IPS-NIHi7 (cell line): ENCODE results near the gene UCP2.

Source experiments
- DNase-seq: peaks from one replicate; pipeline ENCODE4 v3.0.0; 2012; ENCODE audit warnings: mixed read lengths; ENCODE audit errors: extremely low spot score

Gene UCP2, protein sequence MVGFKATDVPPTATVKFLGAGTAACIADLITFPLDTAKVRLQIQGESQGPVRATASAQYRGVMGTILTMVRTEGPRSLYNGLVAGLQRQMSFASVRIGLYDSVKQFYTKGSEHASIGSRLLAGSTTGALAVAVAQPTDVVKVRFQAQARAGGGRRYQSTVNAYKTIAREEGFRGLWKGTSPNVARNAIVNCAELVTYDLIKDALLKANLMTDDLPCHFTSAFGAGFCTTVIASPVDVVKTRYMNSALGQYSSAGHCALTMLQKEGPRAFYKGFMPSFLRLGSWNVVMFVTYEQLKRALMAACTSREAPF

DNA sequence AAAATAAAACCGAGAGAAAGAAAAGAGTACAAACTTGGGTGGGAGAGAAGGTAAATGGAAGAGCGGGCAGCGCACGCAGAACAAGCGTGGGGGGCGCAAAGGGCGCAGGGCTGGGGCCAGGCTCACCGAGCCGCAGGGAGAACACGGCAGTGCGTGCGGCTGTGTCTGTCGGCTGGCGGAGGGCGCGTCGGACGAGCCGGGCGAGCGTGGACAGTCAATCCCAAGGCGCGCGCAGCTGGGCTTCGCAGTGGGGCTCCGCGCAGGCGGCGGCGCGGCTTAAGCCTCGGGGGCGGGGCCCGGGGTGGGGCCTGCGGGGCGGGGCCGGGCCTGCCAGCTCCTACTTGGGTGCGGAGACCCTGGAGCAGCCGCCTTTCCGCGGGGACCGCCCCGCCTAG lies at the start of gene UCP2:
Gene UCP2 (minus strand): TSS at position 249 of the 395 bp plus-strand sequence. CDS start 4,465 bp downstream, outside the sequence.
- peak; percentile 88 for DNase-seq

DNA sequence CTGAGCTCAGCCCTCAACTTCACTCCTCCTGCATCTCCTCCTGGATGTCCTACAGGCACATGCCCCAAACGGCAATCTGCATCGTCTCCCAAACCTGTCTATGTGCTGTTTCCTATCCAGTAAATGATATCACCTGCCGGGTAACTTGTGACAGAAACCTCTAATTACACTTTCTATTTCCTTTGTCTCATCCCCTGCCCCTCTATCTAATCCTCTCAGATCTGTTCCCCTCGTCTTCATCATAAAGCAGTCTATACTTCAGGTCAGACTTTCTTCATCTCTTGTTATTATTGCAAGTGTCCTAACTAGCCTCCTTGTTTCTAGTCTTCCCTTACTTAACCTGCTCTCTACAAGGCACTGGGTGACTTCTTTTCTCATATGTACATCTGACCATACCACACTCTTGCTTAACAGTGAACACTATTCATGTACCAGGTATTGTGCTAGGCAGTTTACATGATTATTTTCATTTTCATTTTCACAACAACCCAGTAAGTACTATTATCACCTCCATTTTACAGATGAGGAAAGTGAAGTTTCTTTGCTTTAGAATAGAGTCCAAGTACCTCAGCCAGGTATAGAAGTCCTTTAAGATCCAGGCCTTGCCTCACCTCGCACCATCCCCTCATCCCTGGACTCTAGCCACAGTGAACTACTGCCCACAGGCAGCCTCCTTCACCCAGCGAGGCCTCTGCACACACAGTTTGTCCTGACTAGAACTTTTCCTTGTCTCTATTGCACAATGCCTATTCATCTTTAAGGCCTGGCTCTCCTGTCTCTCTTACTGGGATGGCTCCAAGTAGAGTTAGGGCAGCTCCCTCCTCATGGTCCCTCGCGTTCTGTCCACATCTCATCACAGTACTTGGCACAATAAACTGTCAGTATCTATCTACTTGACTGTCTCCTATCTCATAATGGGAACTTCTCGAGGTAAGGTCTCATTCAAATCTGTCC lies 48.4 kb upstream of the UCP2 start:
- no peak for DNase-seq

DNA sequence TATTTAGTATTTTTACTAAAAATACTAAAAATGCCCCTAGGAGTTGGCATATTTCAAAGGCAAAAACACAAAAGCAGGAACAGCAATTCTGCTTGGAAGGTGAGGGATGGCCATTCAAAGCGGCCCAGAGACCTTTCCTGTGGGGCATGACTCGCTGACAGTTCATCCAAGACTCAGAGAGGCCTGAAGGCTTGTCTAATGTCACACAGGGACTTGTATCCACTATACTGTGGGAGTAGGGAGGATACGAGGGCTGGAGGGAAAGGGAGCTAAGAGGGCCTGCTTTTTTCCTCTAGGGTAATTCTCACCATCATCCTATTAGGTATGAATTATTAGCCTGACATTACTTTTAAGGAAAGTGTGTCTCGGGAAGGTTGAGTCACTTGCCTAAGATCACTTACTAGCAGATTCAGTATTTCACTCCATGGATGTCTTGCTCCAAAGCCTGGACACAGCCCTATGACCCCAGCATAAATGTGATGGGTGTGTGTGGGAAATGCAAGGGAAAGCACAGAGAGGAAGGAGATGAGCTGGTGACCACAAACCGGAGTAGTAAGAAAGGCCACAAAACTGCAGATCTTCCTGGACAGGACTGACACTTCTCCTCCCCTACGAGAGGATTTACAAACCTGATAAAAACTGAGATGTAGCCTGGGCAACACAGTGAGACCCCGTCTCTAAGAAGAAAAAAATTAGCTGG lies 43.0 kb upstream of the UCP2 start:
- DNase-seq, result no peak

DNA sequence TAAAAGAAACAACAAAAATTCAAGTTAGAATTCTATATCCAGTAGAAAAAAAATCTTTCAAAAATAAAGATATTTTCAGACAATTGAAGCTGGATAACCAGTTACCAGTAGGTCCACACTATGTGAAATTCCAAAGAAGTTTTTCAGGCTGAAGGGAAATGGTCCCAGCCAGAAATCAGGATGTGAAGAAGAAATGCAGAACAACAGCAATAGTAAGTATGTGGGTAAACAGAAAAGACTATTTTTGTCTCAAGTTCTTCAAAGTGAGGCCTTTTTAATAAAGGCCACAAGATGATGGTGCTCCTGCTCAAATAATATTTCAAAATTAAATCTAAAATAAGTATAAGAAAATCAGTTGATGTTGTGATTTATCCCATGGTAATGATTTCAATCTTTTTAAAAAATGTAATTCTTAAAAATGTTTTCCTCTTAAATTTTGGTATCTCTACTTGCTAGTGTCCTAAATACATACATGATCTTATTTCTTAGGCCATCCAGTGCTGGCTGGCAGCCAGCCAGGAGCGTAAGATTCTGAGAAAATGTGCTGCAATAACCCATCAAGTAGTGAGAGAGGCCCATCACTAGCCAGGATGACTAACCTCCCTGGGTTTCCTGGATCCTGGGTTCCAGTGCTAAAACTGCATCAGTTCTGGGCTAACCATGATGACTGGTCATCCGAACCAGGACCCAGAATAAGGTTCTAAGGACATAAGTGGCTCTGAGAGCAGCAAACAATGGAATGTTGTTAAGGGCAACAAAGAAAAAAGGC lies 41.8 kb upstream of the UCP2 start:
- DNase-seq, result no peak

DNA sequence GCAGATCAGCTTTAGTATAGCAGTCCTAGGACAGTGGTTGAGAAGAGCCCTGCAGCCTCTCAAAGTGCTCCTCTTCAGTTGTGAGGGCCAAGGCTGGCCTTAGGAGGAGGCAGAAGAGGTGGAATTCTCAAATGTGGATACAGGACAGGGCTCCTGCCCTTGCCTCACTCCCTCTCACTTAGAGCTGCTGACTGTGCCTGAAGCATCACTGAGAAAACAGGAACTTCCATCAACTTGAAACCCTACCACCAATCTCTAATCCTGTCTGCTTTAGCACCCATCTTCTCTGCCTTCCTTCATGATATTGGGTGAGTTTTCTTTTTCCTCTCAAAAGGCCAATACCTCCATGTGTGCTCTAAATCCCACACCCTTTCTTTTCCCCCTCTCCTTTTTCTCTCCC lies 40.6 kb upstream of the UCP2 start:
- DNase-seq, result no peak

DNA sequence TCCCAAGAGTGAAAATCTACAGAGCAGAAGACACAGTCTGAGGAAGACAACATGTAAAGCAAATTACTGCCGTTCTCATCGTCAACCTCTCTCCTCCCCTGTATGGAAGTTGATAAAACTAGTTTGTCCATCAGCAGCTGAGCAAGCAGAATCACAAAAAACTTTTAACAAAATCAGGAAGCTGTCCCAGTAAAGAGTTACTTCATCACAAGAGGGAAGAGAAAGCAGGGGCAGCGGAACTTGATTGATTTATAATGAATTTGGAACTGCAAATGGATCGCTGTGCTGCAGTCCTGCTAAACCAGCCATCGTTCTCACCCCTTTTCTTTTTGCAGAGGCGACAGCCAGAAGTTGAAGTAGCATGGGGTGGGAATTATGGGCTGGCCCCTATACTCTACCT lies 39.9 kb upstream of the UCP2 start:
- no peak for DNase-seq

DNA sequence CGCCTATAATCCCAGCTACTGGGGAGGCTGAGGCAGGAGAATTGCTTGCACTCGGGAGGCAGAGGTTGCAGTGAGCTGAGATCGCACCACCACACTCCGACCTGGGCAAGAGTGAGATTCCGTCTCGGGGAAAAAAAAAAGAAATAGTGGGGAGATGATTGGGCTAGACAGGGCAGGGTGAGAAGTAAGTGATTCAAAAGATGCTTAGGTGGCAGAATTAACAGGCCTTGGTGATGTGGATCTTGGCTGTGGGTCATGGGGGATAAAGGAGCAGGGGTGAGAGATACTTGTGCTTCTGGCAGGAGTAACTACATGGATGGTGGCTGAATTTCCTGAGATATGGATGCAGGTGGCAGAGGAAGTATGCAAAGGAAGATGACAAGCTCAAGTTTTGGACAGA lies 39.4 kb upstream of the UCP2 start:
- DNase-seq, result no peak

DNA sequence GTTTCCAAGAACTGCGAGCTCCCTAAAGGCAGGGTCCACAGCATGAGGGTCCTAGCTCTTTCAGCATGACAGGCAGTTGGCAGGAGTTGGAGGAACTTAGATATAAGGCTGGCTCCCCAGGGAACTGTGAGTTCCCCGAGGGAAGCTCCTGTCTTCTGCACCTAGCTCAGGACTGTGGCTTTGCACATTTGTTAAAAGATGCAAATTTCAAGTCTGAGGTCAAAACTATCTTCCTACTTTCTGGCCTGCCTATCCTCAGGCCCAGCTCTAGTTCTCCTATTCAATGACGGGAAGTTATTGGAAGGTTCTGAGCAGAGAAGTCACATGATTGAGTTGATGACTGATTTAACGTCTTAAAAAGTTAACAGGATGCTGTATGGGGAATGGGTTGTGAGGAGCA lies 37.9 kb upstream of the UCP2 start:
- DNase-seq, result no peak

DNA sequence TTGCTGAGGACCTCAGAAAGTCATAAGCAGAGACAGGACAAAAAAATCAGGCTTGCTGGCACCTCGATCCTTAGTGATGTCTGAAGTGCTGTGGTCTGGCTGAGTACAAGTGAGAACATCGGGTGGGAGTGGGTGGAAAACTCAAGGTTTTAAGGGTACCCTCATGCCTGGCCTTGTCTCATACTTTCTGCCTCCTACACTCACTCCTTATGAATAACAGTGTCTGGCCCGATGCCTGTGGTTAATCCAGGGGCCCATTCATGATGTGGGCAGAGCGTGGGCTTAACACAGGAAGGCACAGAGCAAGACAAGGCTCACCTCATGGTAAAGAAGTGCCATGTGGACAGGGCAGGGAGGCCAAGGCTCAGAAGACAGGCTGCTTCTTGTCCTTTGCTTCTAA lies 37.2 kb upstream of the UCP2 start:
- DNase-seq, result no peak

DNA sequence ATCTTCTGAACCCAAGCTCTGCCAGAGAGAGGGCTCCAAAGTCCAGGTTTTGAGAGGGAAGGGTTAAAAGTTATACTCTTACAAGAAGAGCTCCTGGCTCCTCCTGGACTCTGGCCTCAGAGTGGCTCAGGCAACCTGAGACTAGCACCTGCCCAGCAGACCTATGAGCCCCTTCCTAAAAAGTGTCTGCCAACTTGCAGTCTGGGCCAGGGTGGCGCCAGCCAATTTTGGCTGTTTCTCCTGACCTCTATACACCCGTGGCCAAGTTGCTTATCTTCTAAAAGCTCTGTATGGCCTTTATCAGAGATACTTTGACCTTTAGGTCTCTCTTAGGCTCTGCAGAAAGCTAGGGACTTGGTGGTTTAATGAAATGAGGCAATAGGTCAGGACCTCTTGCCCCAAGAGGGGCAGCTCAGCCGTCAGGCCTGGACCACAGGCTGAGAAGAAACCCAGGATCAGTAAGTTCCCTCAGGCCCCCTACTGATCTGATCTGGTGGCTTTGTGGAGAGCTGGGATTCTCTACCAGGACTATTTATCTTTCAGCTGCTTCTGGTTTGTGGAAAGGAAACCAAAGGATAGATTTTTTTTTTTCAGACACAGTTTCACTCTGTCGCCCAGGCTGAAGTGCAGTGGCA lies 36.6 kb upstream of the UCP2 start:
- no peak for DNase-seq

DNA sequence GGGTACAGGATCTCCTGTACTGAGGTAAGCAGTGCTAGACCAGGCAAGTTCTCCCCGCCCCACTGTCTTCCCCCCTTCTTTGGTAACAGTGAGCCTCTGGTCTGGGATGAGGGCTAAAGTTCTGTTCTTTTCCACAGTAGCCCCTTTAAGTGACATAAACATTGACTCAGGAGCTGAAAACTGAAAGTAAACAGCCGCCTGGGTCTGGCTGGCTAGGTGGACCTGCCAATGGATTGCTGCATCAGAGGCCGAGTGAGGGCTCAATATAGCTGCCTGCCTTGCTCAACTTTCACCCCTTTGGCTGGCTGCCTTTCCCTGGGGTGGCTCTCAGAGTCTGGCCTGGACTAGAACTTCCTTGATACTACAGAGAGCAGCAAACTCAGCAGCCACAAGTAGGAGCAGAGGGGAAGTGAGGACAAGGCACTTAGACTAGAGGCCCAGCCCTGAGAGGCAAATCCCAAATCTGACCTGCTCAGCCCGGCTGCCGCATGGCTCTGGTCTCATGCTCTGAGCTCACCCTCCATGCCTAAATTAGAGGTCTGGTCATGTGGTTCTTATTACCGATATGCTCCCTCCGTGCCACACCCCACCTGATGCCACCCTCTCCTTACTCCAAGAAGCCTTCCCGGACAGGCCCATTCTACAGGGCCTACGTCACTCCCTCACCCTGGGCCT lies 35.8 kb upstream of the UCP2 start:
- no peak for DNase-seq

DNA sequence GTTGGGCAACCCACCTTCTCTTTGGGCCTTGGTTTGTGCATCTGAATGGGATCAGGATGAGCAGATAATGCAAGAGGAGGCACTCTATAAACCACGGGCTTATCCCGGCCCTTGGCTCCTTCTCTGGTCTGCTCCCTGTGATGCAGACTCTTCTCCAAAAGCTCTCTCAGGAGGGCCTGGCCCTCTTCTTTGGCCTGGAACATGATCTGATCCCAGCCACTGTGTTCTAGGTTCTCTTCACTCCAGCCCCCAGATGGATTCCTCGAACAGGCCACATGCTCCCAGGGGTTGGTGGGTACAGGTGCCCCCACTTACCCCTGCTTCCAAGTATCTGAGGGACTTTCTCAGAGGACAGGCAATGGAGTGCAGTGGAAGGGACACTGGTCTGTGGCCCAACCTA lies 35.0 kb upstream of the UCP2 start:
- DNase-seq, result no peak

DNA sequence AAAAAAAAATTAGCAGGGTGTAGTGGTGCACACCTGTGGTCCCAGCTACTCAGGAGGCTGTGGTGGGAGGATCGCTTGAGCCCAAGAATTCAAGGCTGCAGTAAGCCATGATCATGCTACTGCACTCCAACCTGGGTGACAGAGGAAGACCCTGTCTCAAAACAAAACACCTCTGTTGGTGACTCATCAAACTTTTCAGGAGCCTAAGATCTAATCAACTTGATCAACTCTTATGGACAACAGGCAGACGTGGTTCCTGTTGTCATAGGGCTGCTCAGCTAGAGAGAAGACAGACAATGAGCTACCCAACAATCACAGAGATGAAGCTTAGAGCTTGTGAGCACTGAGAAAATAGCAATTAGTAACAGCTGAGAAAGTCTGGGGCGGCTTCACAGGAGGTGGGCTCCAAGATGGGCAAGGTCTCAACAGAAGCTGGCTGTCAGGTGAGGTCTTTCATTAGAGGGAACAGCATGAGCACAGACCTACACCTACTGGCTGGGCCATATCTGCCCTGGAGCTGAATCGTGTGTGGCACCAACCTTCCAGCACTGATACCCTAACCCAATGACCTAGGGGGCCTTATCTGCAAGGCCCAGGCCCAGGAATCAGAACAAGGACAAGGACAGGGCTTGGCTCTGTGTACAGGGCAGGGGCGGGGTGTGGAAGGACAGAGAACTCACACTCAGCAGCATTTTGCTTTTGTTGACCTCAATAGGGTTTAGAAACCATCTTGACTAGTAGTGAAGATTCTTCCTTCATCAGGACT lies 33.5 kb upstream of the UCP2 start:
- no peak for DNase-seq

DNA sequence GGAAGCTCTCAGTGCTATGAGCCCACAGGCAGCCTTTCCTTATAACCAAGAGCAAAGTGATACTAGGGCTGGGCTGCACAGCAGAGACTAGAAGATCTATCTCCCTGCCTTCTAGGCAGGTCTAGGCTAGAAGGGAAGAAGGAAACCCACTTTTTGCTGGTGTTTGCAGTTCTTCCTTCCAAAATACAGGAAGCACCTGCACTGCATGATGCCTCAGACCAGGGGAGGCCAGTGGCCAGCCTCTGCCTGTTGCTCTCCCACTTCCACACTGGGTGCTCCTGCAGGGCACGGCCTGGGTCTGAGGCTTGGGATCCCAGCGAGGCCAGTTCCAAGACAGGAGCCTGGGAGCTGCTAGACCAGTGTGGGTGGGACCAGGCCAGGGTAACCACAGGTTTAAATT lies 32.2 kb upstream of the UCP2 start:
- DNase-seq, result no peak

DNA sequence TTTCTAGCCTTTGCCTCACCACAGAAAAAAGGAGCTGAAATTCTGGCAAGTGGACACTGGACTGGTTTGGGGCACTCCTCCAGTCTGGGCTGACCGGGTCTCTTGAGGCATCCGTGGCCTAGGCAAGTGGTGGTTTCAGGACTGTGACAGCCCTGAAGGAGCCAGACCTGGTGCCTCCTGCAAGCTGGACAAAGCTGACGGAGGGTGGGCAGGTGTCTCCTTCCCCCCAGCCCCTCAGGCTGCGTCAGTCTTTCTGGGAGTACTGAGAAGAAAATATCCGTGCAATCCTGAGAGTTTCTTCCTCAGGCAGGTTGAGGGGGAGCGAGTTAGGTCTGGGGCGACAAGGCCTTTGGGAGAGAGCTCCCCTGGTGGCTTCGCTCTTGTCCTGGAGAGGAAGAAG lies 30.5 kb upstream of the UCP2 start:
- no peak for DNase-seq

DNA sequence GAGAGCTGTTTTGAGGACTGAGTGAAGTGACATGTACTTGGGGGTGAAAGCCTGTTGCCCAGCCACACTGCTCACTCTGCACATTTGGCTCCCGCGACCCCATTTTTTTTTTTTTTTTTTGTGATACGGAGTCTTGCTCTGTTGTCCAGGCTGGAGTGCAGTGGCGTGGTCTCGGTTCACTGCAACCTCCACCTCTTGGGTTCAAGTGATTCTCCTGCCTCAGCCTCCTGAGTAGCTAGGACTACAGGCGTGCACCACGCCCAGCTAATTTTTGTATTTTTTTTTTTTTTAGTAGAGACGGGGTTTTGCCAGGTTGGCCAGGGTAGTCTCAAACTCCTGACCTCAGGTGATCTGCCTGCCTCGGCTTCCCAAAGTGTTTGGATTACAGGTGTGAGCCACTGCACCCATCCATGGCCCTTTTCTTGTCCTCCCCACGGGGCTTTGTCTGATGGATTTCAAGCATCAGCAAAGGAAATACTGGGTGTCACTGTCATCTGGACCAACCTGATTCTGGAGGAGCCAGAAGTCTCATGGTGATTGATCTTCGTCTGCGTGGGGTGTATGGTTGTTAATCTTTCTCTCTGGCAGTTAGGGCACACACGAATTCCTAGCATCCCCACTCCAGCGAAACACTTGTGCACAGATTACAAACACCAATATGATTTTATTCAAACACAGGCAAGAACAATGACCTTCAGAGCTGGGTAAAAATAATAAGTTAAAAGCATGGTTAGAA lies 29.6 kb upstream of the UCP2 start:
- DNase-seq, result no peak

DNA sequence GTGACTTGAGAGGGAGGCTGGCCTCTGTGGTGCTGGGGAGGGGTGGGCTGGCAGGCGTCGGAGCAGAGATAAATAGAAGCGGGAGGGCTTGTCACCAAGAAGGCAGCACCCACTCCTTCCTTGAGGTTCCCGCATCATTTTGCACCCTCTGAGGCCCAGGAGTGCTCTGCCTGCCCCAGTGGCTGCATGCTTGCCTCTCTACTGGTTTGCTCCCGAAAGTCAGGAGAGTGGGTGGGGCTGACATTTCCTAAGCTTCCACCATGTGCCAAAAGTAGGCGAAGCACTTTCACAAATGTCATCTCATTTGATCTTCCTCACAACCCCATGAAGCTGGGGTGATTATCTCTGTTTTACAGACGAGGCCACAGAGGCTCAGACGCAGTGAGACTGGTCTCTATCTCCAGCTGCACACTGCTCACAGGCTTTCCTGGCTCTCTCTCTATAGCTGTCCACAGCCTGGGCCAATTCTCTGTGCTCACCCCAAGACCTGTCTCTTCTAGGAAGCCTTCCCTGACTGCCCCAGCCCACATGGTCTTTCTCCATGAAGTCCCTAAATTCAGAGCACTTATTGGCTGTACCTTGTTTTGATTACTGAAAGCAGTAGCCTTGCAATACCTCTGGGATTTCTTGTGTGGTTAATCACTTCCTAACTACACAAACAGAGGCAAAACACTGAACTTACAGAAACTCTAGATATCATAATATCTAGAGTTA lies 28.9 kb upstream of the UCP2 start:
- no peak for DNase-seq
